ENCODE measurements around the gene HSD17B11. TPM values are rescaled to one million over a fixed set of nuclear protein-coding genes. Genes with fewer than 3 reads are reported as not detected.
A peak's percentile ranks its signal among the peaks of the same experiment; 100 is the strongest.
"Not testable (repeated sequence)": the region's sequence is repeated elsewhere in the genome, so short reads cannot be mapped to it uniquely, and the experiment has no call there.

Gene HSD17B11
- polyA plus RNA-seq, 4 donors, result 196 to 420 (median 281) TPM

- DNase-seq (no peak), FAIRE-seq (no peak)
- no peaks in the 10 kb centered on the region for H3K9me3 ChIP-seq (ENCODE audit: control insufficient read depth in 2 of 2, insufficient read depth in 1 of 2, low read depth in 1 of 2, low read length in 1 of 2)
- H3K27me3 ChIP-seq (ENCODE audit: control insufficient read depth in 3 of 3, insufficient read depth in 3 of 3, low read length in 3 of 3), result no peaks in the 10 kb centered on the region
- H3K4me3 ChIP-seq (ENCODE audit: low read depth in 1 of 3, low read length in 3 of 3), result no peak overlapping the region
- 47 to 82% (median 71%) methylated on average over 5 of the region's 5 CpGs for WGBS, 3 donors
- H3K36me3 ChIP-seq (ENCODE audit: control insufficient read depth in 3 of 3, insufficient read depth in 2 of 3, low read depth in 1 of 3, low read length in 3 of 3), result no peaks in the 10 kb centered on the region
- no peak overlapping the region for H3K27ac ChIP-seq (ENCODE audit: low read depth in 1 of 3, low read length in 2 of 3)
- H3K4me1 ChIP-seq (ENCODE audit: control insufficient read depth in 3 of 3, insufficient read depth in 2 of 3, low read depth in 1 of 3, low read length in 2 of 3), result peaks cover 0 to 4% (median 0%) of the 10 kb centered on the region in 3 donors
Measured at GRCh38 chr4:87321888-87322287, 69.1 kb downstream of the HSD17B11 start.

GRCh38 chr4:87317527-87317926, 73.5 kb downstream of the HSD17B11 start:
- H3K4me3 ChIP-seq (ENCODE audit: low read depth in 1 of 3, low read length in 3 of 3), result no peak overlapping the region
- H3K36me3 ChIP-seq (ENCODE audit: control insufficient read depth in 3 of 3, insufficient read depth in 2 of 3, low read depth in 1 of 3, low read length in 3 of 3), result no peaks in the 10 kb centered on the region
- FAIRE-seq, result no peak
- H3K4me1 ChIP-seq (ENCODE audit: control insufficient read depth in 3 of 3, insufficient read depth in 2 of 3, low read depth in 1 of 3, low read length in 2 of 3), result peaks cover 0 to 2% (median 0%) of the 10 kb centered on the region in 3 donors
- WGBS, 3 donors, result 40 to 52% (median 44%) methylated on average over 1 of the region's 1 CpG
- H3K9me3 ChIP-seq (ENCODE audit: control insufficient read depth in 2 of 2, insufficient read depth in 1 of 2, low read depth in 1 of 2, low read length in 1 of 2), result no peaks in the 10 kb centered on the region
- DNase-seq, result peak; percentile 60 to 82
- no peaks in the 10 kb centered on the region for H3K27me3 ChIP-seq (ENCODE audit: control insufficient read depth in 3 of 3, insufficient read depth in 3 of 3, low read length in 3 of 3)
- H3K27ac ChIP-seq (ENCODE audit: low read depth in 1 of 3, low read length in 2 of 3), result no peak overlapping the region

GRCh38 chr4:87316961-87317360, 74.0 kb downstream of the HSD17B11 start:
- H3K27me3 ChIP-seq (ENCODE audit: control insufficient read depth in 3 of 3, insufficient read depth in 3 of 3, low read length in 3 of 3), result no peaks in the 10 kb centered on the region
- no peaks in the 10 kb centered on the region for H3K4me1 ChIP-seq (ENCODE audit: control insufficient read depth in 3 of 3, insufficient read depth in 2 of 3, low read depth in 1 of 3, low read length in 2 of 3)
- H3K9me3 ChIP-seq (ENCODE audit: control insufficient read depth in 2 of 2, insufficient read depth in 1 of 2, low read depth in 1 of 2, low read length in 1 of 2), result no peaks in the 10 kb centered on the region
- no peaks in the 10 kb centered on the region for H3K36me3 ChIP-seq (ENCODE audit: control insufficient read depth in 3 of 3, insufficient read depth in 2 of 3, low read depth in 1 of 3, low read length in 3 of 3)
- H3K27ac ChIP-seq (ENCODE audit: low read depth in 1 of 3, low read length in 2 of 3), result no peak overlapping the region
- DNase-seq (no peak), FAIRE-seq (no peak)
- 91% methylated on average over 3 of the region's 3 CpGs for WGBS, 3 donors
- H3K4me3 ChIP-seq (ENCODE audit: low read depth in 1 of 3, low read length in 3 of 3), result no peak overlapping the region

GRCh38 chr4:87315000-87315399, 76.0 kb downstream of the HSD17B11 start:
- not testable (repeated sequence) for FAIRE-seq; H3K9me3 ChIP-seq (ENCODE audit: control insufficient read depth in 2 of 2, insufficient read depth in 1 of 2, low read depth in 1 of 2, low read length in 1 of 2)

GRCh38 chr4:87313756-87314155, 77.2 kb downstream of the HSD17B11 start:
- Histone ChIP-seq H3K27ac (ENCODE audit: low read depth in 1 of 3, low read length in 2 of 3) (no peak overlapping the region), H3K4me1 (ENCODE audit: control insufficient read depth in 3 of 3, insufficient read depth in 2 of 3, low read depth in 1 of 3, low read length in 2 of 3) (no peaks in the 10 kb centered on the region), H3K36me3 (ENCODE audit: control insufficient read depth in 3 of 3, insufficient read depth in 2 of 3, low read depth in 1 of 3, low read length in 3 of 3) (no peaks in the 10 kb centered on the region), H3K4me3 (ENCODE audit: low read depth in 1 of 3, low read length in 3 of 3) (no peak overlapping the region), H3K27me3 (ENCODE audit: control insufficient read depth in 3 of 3, insufficient read depth in 3 of 3, low read length in 3 of 3) (no peaks in the 10 kb centered on the region), H3K9me3 (ENCODE audit: control insufficient read depth in 2 of 2, insufficient read depth in 1 of 2, low read depth in 1 of 2, low read length in 1 of 2) (no peaks in the 10 kb centered on the region)
- DNase-seq, result no peak
- no peak for FAIRE-seq
- 84 to 91% (median 89%) methylated on average over 3 of the region's 3 CpGs for WGBS, 3 donors

More at GRCh38 chr4:87315000-87315399, 76.0 kb downstream of the HSD17B11 start:
- not testable (repeated sequence) for H3K27me3 ChIP-seq (ENCODE audit: control insufficient read depth in 3 of 3, insufficient read depth in 3 of 3, low read length in 3 of 3); H3K36me3 ChIP-seq (ENCODE audit: control insufficient read depth in 3 of 3, insufficient read depth in 2 of 3, low read depth in 1 of 3, low read length in 3 of 3); H3K4me1 ChIP-seq (ENCODE audit: control insufficient read depth in 3 of 3, insufficient read depth in 2 of 3, low read depth in 1 of 3, low read length in 2 of 3); H3K27ac ChIP-seq (ENCODE audit: low read depth in 1 of 3, low read length in 2 of 3); H3K4me3 ChIP-seq (ENCODE audit: low read depth in 1 of 3, low read length in 3 of 3); DNase-seq
- 55 to 86% (median 78%) methylated on average over 4 of the region's 4 CpGs for WGBS, 3 donors

- Histone ChIP-seq H3K27me3 (ENCODE audit: control insufficient read depth in 3 of 3, insufficient read depth in 3 of 3, low read length in 3 of 3) (no peaks in the 10 kb centered on the region), H3K4me1 (ENCODE audit: control insufficient read depth in 3 of 3, insufficient read depth in 2 of 3, low read depth in 1 of 3, low read length in 2 of 3) (no peaks in the 10 kb centered on the region), H3K9me3 (ENCODE audit: control insufficient read depth in 2 of 2, insufficient read depth in 1 of 2, low read depth in 1 of 2, low read length in 1 of 2) (no peaks in the 10 kb centered on the region), H3K27ac (ENCODE audit: low read depth in 1 of 3, low read length in 2 of 3) (no peak overlapping the region), H3K36me3 (ENCODE audit: control insufficient read depth in 3 of 3, insufficient read depth in 2 of 3, low read depth in 1 of 3, low read length in 3 of 3) (no peaks in the 10 kb centered on the region), H3K4me3 (ENCODE audit: low read depth in 1 of 3, low read length in 3 of 3) (no peak overlapping the region)
- no peak for DNase-seq
- 97 to 98% (median 98%) methylated on average over 3 of the region's 3 CpGs for WGBS, 3 donors
- FAIRE-seq, result no peak
Measured at GRCh38 chr4:87311684-87312083, 79.3 kb downstream of the HSD17B11 start.

GRCh38 chr4:87310691-87311335, 80.2 kb downstream of the HSD17B11 start:
- Histone ChIP-seq H3K4me3 (ENCODE audit: low read depth in 1 of 3, low read length in 3 of 3) (no peak overlapping the region), H3K9me3 (ENCODE audit: control insufficient read depth in 2 of 2, insufficient read depth in 1 of 2, low read depth in 1 of 2, low read length in 1 of 2) (no peaks in the 10 kb centered on the region), H3K27me3 (ENCODE audit: control insufficient read depth in 3 of 3, insufficient read depth in 3 of 3, low read length in 3 of 3) (no peaks in the 10 kb centered on the region), H3K36me3 (ENCODE audit: control insufficient read depth in 3 of 3, insufficient read depth in 2 of 3, low read depth in 1 of 3, low read length in 3 of 3) (no peaks in the 10 kb centered on the region), H3K4me1 (ENCODE audit: control insufficient read depth in 3 of 3, insufficient read depth in 2 of 3, low read depth in 1 of 3, low read length in 2 of 3) (no peaks in the 10 kb centered on the region), H3K27ac (ENCODE audit: low read depth in 1 of 3, low read length in 2 of 3) (no peak overlapping the region)
- WGBS, 3 donors, result 72 to 85% (median 74%) methylated on average over 4 of the region's 4 CpGs
- no peak for FAIRE-seq
- DNase-seq, result no peak

GRCh38 chr4:87309625-87310024, 81.4 kb downstream of the HSD17B11 start:
- FAIRE-seq (no peak), DNase-seq (no peak)
- no peaks in the 10 kb centered on the region for H3K36me3 ChIP-seq (ENCODE audit: control insufficient read depth in 3 of 3, insufficient read depth in 2 of 3, low read depth in 1 of 3, low read length in 3 of 3)
- WGBS, 3 donors, result 89 to 95% (median 90%) methylated on average over 2 of the region's 2 CpGs
- no peaks in the 10 kb centered on the region for H3K4me1 ChIP-seq (ENCODE audit: control insufficient read depth in 3 of 3, insufficient read depth in 2 of 3, low read depth in 1 of 3, low read length in 2 of 3)
- H3K27ac ChIP-seq (ENCODE audit: low read depth in 1 of 3, low read length in 2 of 3), result no peak overlapping the region
- no peak overlapping the region for H3K4me3 ChIP-seq (ENCODE audit: low read depth in 1 of 3, low read length in 3 of 3)
- H3K9me3 ChIP-seq (ENCODE audit: control insufficient read depth in 2 of 2, insufficient read depth in 1 of 2, low read depth in 1 of 2, low read length in 1 of 2), result no peaks in the 10 kb centered on the region
- H3K27me3 ChIP-seq (ENCODE audit: control insufficient read depth in 3 of 3, insufficient read depth in 3 of 3, low read length in 3 of 3), result no peaks in the 10 kb centered on the region

- DNase-seq (no peak), FAIRE-seq (no peak)
- H3K27ac ChIP-seq (ENCODE audit: low read depth in 1 of 3, low read length in 2 of 3), result no peak overlapping the region
- H3K27me3 ChIP-seq (ENCODE audit: control insufficient read depth in 3 of 3, insufficient read depth in 3 of 3, low read length in 3 of 3), result no peaks in the 10 kb centered on the region
- H3K4me1 ChIP-seq (ENCODE audit: control insufficient read depth in 3 of 3, insufficient read depth in 2 of 3, low read depth in 1 of 3, low read length in 2 of 3), result no peaks in the 10 kb centered on the region
- H3K4me3 ChIP-seq (ENCODE audit: low read depth in 1 of 3, low read length in 3 of 3), result no peak overlapping the region
- no peaks in the 10 kb centered on the region for H3K36me3 ChIP-seq (ENCODE audit: control insufficient read depth in 3 of 3, insufficient read depth in 2 of 3, low read depth in 1 of 3, low read length in 3 of 3)
- 97% methylated on average over 1 of the region's 1 CpG for WGBS, 3 donors
- H3K9me3 ChIP-seq (ENCODE audit: control insufficient read depth in 2 of 2, insufficient read depth in 1 of 2, low read depth in 1 of 2, low read length in 1 of 2), result no peaks in the 10 kb centered on the region
Measured at GRCh38 chr4:87306056-87306455, 84.9 kb downstream of the HSD17B11 start.
